GM21717 (cell line): ENCODE results near the gene DMRT1.

Source experiments
- ATAC-seq: cut with Tn5 transposase; IDR thresholded peaks from one replicate; pipeline ENCODE4 v1.9.1; 2021; ENCODE audit warnings: mild to moderate bottlenecking, moderate library complexity; ENCODE audit not compliant: unreplicated experiment

Gene DMRT1

GRCh38 chr9:841371-842209, at the start of gene DMRT1:
DMRT1 (plus strand) TSS chr9:841697; CDS start chr9:841839, 142 bp downstream.
- no peak for ATAC-seq

GRCh38 chr9:792331-793260, 48.9 kb upstream of the DMRT1 start:
- ATAC-seq: no peak

- ATAC-seq: no peak
These were observed 47.1 kb upstream of the DMRT1 start for GRCh38 chr9:794386-794785.

GRCh38 chr9:795869-796268, 45.6 kb upstream of the DMRT1 start:
- no peak for ATAC-seq

GRCh38 chr9:800591-801150, 40.8 kb upstream of the DMRT1 start:
- no peak for ATAC-seq

DNA sequence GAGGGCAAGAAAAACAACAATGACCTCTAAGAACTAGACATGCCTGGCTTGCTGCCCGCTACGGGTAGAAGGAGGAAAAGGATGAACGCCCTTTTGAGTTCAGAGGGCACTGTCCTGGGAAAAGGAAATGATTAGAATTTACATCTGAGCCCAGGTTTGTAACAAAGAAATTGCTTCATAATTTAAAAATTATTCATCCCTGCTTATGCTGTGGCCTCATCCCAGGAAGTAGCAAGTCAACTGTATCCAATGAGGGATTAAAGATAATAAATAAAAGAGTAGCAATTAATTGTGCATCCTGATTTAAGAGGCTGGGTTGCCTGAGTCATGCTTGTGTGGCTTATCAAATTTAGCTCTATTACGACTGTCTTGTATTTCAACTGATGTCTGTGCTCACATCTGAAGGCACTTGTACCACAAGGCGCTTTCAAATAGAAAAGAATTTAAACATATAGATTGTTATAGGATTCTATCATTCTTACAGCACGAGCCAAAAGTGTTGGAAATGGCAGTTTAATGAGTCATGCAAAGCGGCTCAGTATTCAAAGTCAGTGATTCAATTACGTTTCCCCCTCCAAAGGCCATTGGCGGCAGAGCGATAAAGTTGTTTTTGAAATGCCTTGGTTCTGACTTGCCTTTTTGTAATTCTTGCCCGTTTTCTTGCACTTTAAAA, 40.0 kb upstream of the DMRT1 start:
- ATAC-seq: no peak

DNA sequence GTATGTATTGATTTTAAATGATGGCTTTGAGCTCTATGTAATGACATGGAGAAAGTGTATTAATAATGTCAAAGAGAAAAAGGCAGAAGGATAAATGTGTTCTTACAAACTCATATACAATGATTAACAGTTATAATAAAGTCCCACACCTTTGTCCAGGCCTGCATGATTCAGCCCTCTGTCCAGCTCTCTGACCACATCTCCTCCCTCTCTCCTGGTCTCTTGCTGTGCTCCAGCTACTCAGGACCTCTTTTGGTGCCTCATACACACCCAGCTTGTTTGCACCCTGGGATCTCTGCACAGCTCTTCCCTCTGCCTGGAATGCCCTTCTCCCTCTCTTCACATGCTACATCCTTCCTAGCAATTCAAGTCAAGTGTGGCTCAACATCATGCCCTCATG, 37.5 kb upstream of the DMRT1 start:
- no peak for ATAC-seq

DNA sequence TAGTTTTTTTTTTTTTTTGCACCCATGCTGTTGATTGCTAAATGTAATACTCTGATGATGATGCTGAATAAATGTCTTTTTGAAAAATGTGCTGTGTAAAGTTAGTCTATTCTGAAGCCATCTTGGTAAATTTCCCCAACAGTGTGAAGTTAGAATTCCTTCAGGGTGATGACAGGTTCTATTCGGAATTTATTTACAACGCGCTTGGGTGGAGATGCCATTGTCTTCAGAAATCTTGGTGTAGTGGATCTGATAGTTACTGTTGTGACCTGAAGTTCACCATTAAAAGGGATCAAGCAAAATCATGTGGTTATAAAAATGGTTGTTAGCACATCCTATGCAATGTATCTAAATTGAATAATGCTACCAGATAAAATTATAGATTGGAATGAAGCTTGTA, 36.3 kb upstream of the DMRT1 start:
- ATAC-seq: no peak

- no peak for ATAC-seq
These were observed 35.0 kb upstream of the DMRT1 start for GRCh38 chr9:806285-807156.

DNA sequence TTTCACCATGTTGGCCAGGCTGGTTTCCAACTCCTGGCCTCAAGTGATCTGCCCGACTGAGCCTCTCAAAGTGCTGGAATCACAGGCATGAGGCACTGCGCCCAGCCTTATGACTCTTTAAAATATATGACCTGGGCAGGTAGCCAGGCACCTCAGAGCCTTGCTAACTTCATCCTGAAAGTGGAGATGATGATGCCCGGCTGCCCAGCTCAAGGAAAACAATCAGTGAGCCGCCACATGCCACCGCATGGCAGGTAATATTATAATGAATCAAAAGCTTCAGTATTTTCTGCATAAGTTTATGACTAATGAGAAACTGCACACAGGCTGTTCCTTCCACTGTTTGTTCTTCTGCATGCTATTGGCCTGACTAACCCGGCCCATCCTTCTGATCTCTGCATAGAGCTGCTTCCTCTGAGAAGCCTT, 30.4 kb upstream of the DMRT1 start:
- ATAC-seq: no peak

- no peak for ATAC-seq
These were observed 22.5 kb upstream of the DMRT1 start for GRCh38 chr9:818958-819357.

- no peak for ATAC-seq
These were observed 14.8 kb upstream of the DMRT1 start for GRCh38 chr9:826500-827280.

- no peak for ATAC-seq
These were observed 1.2 kb upstream of the DMRT1 start for GRCh38 chr9:840343-840742.

- no peak for ATAC-seq
These were observed 1.3 kb downstream of the DMRT1 start for GRCh38 chr9:842635-843426.

GRCh38 chr9:843427-843785, 1.9 kb downstream of the DMRT1 start:
- no peak for ATAC-seq

- ATAC-seq: no peak
These were observed 5.4 kb downstream of the DMRT1 start for GRCh38 chr9:846852-847251.

DNA sequence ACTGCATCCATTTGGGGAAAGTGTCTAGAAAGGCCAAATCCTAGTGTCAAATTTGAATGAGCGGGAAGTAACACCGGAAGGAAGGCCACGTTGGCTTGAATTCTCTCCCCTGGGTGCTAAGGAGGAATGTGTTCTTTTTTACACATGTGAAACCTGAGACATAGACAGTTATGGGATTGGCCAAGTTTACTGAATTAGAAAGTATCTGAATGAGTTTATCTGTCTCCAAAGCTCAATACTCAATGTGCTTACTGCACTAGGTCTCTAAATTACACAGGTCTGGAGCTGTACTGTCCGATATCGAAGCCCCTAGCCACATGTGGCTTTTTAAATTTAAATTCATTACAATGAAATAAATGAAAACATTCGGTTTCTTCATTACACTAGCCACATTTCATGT, 6.0 kb downstream of the DMRT1 start:
- ATAC-seq: no peak

GRCh38 chr9:849431-849830, 7.9 kb downstream of the DMRT1 start:
- no peak for ATAC-seq

- ATAC-seq: no peak
These were observed 11.0 kb downstream of the DMRT1 start for GRCh38 chr9:852539-852938.
